PFSK-1 (cell line): ENCODE data around the gene ARFGEF2.

Source experiments
- FOXP2 ChIP-seq: optimal IDR thresholded peaks from 2 replicates; pipeline ENCODE3; 2011; ENCODE audit warnings: borderline replicate concordance, control low read depth, inconsistent platforms; ENCODE audit not compliant: insufficient read depth; ENCODE audit errors: extremely low read length, extremely low read depth
- POLR2AphosphoS5 ChIP-seq: IDR thresholded peaks from 2 replicates; pipeline ENCODE4 v1.6.1; 2012; ENCODE audit warnings: low read depth, mild to moderate bottlenecking, control low read depth, low read length, moderate library complexity
- REST ChIP-seq, 2 experiments: IDR thresholded peaks; 2 replicates each; pipeline versions ENCODE4 v1.6.1 to v1.8.0; 2011 to 2012; ENCODE audit warnings: low read depth in 2 of 2, low read length in 2 of 2, control low read depth in 1 of 2, inconsistent platforms in 1 of 2, mild to moderate bottlenecking in 1 of 2, moderate library complexity in 1 of 2; ENCODE audit not compliant: insufficient read depth in 1 of 2
- SIN3A ChIP-seq: IDR thresholded peaks from 2 replicates; pipeline ENCODE4 v1.6.1; 2012; ENCODE audit warnings: mild to moderate bottlenecking, low read length, moderate library complexity, borderline replicate concordance; ENCODE audit not compliant: insufficient read depth
- TAF1 ChIP-seq: IDR thresholded peaks from 2 replicates; pipeline ENCODE4 v1.6.1; 2012; ENCODE audit warnings: low read length, control low read depth, borderline replicate concordance; ENCODE audit not compliant: insufficient read depth

- TF ChIP-seq POLR2AphosphoS5 (no peak), REST (IDR thresholded peaks at IDR 0.05; ENCODE audit: insufficient read depth in 1 of 2, low read depth in 2 of 2, low read length in 2 of 2) (no peak), SIN3A (no peak), TAF1 (no peak), FOXP2 (no peak)
These were observed 11.6 kb upstream of the ARFGEF2 start for GRCh38 chr20:48909910-48910309.
